GM12878 (cell line): ENCODE measurements around the gene MXRA7.

Source experiments
- SUZ12 ChIP-seq: fragments of 200-600 bp; sonication (generic); IDR thresholded peaks from one replicate; pipeline ENCODE4 v1.6.1; 2018; ENCODE audit warnings: antibody characterized with exemption, mild to moderate bottlenecking; ENCODE audit not compliant: unreplicated experiment
- TF ChIP-seq, protein P1 (sequence below), 3 experiments: IDR thresholded peaks in 2 of 3; conservative IDR thresholded peaks in 1 of 3; 2 replicates each; pipeline ENCODE4 v1.5.1; 2011; ENCODE audit warnings: low read depth in 3 of 3, low read length in 3 of 3, mild to moderate bottlenecking in 3 of 3, control low read depth in 2 of 3, moderate library complexity in 2 of 3, inconsistent platforms in 1 of 3, mixed read lengths in 1 of 3; ENCODE audit not compliant: control insufficient read depth in 2 of 3, insufficient read depth in 1 of 3; ENCODE audit errors: extremely low read depth in 1 of 3

DNA sequence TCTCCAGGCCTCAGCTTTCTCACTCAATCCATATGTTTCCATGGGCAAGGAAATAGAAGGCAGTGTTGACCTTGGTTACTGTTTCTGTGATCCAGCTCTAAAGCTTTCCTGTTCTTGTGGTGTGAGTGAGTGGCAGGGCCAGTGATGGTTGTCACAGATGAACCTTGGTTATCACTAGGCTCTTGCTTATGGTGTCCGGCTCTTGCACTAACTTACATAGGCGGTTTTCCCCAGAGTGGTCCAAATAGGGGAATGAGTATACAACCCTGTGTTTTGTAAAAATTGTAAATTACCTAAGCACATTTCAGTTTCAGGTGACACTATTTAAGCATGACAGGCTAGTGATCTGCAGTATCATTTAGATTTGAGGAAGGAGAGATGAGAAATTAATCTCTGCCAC is 34.0 kb upstream of the MXRA7 start:
- no peak for TF ChIP-seq SUZ12
- TF ChIP-seq, protein P1, sequence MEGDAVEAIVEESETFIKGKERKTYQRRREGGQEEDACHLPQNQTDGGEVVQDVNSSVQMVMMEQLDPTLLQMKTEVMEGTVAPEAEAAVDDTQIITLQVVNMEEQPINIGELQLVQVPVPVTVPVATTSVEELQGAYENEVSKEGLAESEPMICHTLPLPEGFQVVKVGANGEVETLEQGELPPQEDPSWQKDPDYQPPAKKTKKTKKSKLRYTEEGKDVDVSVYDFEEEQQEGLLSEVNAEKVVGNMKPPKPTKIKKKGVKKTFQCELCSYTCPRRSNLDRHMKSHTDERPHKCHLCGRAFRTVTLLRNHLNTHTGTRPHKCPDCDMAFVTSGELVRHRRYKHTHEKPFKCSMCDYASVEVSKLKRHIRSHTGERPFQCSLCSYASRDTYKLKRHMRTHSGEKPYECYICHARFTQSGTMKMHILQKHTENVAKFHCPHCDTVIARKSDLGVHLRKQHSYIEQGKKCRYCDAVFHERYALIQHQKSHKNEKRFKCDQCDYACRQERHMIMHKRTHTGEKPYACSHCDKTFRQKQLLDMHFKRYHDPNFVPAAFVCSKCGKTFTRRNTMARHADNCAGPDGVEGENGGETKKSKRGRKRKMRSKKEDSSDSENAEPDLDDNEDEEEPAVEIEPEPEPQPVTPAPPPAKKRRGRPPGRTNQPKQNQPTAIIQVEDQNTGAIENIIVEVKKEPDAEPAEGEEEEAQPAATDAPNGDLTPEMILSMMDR (IDR thresholded peaks at IDR 0.05 in 2 of 3, conservative IDR thresholded peaks at IDR 0.05 in 1 of 3; ENCODE audit: control insufficient read depth in 2 of 3, extremely low read depth in 1 of 3, insufficient read depth in 1 of 3, low read depth in 3 of 3, low read length in 3 of 3) = no peak
